Effector memory CD8-positive, alpha-beta T cell (primary cell): ENCODE data around the gene PRDX6.

Experiments
- ATAC-seq: fragments of 150-1000 bp; cut with Tn5 transposase; replicated peaks from 2 replicates; pipeline ENCODE4 v1.10.0; 2021; ENCODE audit warnings: mild to moderate bottlenecking, moderate library complexity
- DNase-seq, 3 experiments: peaks; one replicate each; pipeline ENCODE4 v3.0.0; 2021
- H3K27ac Mint-ChIP-seq, 2 donors: one replicate each; pipeline ENCODE4 v1.8.0; 2022; ENCODE audit warnings: mild to moderate bottlenecking in 2 of 2, mixed read lengths in 2 of 2, moderate library complexity in 2 of 2
- H3K27me3 Mint-ChIP-seq, 2 donors: one replicate each; pipeline ENCODE4 v1.8.0; 2022; ENCODE audit warnings: mixed read lengths in 2 of 2
- H3K36me3 Mint-ChIP-seq: one replicate; pipeline ENCODE4 v1.8.0; 2022; ENCODE audit warnings: mild to moderate bottlenecking, moderate library complexity, mixed read lengths; ENCODE audit not compliant: insufficient read depth
- H3K4me1 Mint-ChIP-seq, 2 donors: one replicate each; pipeline ENCODE4 v1.8.0; 2022; ENCODE audit warnings: low read depth in 2 of 2, mixed read lengths in 2 of 2
- H3K4me3 Mint-ChIP-seq, 2 donors: one replicate each; pipeline ENCODE4 v1.8.0; 2022; ENCODE audit warnings: mild to moderate bottlenecking in 2 of 2, mixed read lengths in 2 of 2, moderate library complexity in 2 of 2
- H3K9me3 Mint-ChIP-seq, 2 donors: one replicate each; pipeline ENCODE4 v1.8.0; 2022; ENCODE audit warnings: mixed read lengths in 2 of 2
- total RNA-seq, 9 experiments: gene quantifications; one replicate each; lab custom pipeline; 2026; lab: John Stamatoyannopoulos, UW

PRDX6 gene
- total RNA-seq = 67.5 to 115 (median 86.4) reads per million in 9 experiments

DNA sequence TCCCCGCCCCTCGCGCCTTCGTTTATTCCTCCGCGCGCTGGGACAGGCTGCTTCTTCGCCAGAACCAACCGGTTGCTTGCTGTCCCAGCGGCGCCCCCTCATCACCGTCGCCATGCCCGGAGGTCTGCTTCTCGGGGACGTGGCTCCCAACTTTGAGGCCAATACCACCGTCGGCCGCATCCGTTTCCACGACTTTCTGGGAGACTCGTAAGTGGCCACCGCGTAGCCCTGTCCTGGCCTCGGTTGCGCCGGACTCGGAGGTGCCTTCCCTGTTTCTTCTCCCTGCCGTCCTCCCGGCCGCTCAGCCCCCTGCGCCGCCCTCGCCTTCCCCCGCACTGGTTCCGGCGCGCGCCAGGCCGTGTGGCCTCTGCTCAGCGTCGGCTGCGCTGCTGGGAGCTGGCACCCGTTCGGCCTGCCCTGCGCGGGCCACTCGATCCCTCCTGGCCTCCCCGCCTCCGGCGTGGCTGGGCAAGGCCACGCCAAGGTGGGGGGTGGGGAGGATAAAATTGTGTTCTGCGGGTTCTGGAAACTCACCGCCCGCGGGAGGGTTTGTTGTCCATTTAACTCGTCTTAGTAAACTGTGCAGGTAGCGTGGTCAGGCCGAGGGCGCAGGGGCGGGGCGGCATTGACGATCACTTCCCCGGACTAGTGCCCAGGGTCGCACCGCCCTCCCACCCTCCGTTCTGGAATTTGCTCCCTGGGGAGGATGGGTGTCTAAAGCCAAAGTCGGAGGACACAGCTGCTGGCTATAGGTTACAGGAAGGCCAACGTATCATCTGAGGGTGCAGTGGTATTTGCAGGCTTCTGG lies at the start of gene PRDX6:
Gene PRDX6 (plus strand): TSS at position 50 of the 808 bp plus-strand sequence. CDS start 63 bp downstream, at position 113.
- Mint-ChIP-seq H3K4me1 (peaks cover 39 to 47% of the 10 kb centered on the region in 2 donors), H3K27me3 (no peaks in the 10 kb centered on the region), H3K4me3 (peak within 1 kb of the TSS; percentile 87 to 89), H3K9me3 (no peaks in the 10 kb centered on the region), H3K27ac (peak within 1 kb of the TSS; percentile 94 to 97), H3K36me3 (peaks cover 43% of the 10 kb centered on the region)
- DNase-seq (peak in 2 of 3 experiments; percentile 75), ATAC-seq (peak; percentile 26)

DNA sequence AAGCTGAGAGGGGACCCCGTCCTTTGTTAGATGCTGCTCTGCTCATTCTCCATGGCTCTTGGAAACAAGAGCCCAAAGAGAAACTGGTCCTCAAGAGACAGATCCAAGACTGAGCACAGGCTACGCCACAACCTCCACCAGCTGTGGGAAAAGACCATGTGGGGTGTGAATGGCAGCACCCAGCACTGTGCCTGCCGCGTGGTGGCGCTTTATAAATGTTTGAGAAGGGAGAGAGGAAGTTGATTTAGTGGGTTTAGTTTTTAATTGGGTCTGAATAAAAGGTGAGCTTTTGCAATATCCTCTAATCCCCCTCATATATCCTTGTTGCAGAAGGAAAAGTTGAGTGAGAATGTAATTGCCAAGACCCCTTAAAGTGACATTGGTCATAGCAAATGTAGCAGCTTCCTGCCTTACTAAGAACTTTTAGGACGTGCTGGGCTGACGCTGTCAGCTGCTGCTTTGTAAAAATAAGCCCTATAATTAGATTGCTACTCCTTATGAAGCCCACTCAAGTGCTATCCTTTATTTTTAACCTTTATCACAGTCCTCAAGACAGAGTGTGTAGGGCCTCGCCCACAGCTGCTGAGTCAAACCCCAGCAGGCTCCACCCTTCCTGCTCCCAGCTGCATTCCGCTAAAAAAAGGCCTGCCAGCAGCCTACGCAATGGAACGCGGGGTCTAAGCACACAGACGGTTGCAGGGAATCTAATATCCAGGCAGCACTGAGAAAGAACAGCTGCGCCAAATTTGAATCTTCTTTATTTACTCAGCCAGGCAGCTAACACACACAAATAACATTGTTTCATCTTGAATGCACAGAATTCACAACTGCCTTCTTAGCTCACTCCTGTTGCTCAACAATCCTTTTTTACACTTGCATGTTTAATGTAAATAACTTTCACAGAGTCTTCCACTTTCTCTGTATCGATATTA lies 47.4 kb upstream of the PRDX6 start:
- DNase-seq = peak; percentile 51 to 70 (median 61)
- H3K36me3 Mint-ChIP-seq = peaks cover 5% of the 10 kb centered on the region
- peak overlapping the region; percentile 21 to 49 for H3K27ac Mint-ChIP-seq
- peaks cover 12 to 18% of the 10 kb centered on the region in 2 donors for H3K4me1 Mint-ChIP-seq
- H3K27me3 Mint-ChIP-seq = no peaks in the 10 kb centered on the region
- H3K4me3 Mint-ChIP-seq = peak overlapping the region; percentile 50 to 70
- peak; percentile 80 for ATAC-seq
- H3K9me3 Mint-ChIP-seq = no peaks in the 10 kb centered on the region

DNA sequence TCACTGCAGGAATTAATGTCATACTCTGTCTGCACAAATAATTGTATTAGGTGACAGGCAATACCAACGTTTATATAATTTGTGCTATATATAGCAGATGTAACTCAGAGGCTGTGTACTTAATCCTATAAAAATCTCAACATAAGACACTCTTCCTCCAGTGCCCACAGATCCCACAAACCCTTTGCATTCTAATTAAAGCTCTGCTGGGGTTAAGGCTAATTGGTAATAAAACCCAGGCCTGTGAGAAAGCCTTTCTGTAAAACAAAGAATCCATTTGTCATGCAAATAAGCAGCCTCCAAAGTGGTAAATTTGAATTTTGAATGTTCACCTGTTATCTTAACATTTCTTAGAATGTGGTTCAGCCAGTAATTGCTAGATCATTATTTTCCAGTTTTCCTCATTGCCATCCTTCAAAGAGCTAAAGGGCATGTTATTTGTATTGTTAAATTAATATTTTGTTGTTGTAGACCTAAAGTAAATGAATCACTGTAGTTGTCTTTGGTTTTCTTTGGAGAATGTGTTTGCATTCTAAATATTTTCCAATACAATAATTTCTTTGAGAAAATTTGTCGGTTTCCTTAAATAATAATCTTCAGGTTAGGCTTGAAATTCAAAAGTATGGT lies 46.3 kb upstream of the PRDX6 start:
- no peak for ATAC-seq
- DNase-seq = no peak
- Mint-ChIP-seq H3K4me3 (peak overlapping the region in 1 of 2 donors; percentile 70), H3K36me3 (peaks cover 5% of the 10 kb centered on the region), H3K27me3 (no peaks in the 10 kb centered on the region), H3K4me1 (peaks cover 12 to 20% of the 10 kb centered on the region in 2 donors), H3K9me3 (no peaks in the 10 kb centered on the region), H3K27ac (no peak overlapping the region)

- peaks cover 12 to 20% of the 10 kb centered on the region in 2 donors for H3K4me1 Mint-ChIP-seq
- no peaks in the 10 kb centered on the region for H3K27me3 Mint-ChIP-seq
- H3K4me3 Mint-ChIP-seq = no peak overlapping the region
- DNase-seq (peak; percentile 87 to 94 (median 91)), ATAC-seq (peak; percentile 82)
- peaks cover 5% of the 10 kb centered on the region for H3K36me3 Mint-ChIP-seq
- no peak overlapping the region for H3K27ac Mint-ChIP-seq
- H3K9me3 Mint-ChIP-seq = no peaks in the 10 kb centered on the region
Measured at GRCh38 chr1:173431304-173432045, 45.7 kb upstream of the PRDX6 start.

GRCh38 chr1:173432331-173432730 lies 44.8 kb upstream of the PRDX6 start:
- Mint-ChIP-seq H3K9me3 (no peaks in the 10 kb centered on the region), H3K36me3 (peaks cover 5% of the 10 kb centered on the region), H3K27me3 (no peaks in the 10 kb centered on the region), H3K4me1 (peaks cover 12 to 20% of the 10 kb centered on the region in 2 donors), H3K27ac (no peak overlapping the region), H3K4me3 (no peak overlapping the region)
- no peak for ATAC-seq
- DNase-seq = no peak

GRCh38 chr1:173433751-173434326 lies 43.3 kb upstream of the PRDX6 start:
- Mint-ChIP-seq H3K9me3 (no peaks in the 10 kb centered on the region), H3K36me3 (peaks cover 7% of the 10 kb centered on the region), H3K27me3 (no peaks in the 10 kb centered on the region), H3K27ac (peak overlapping the region; percentile 32 to 61), H3K4me3 (no peak overlapping the region), H3K4me1 (peaks cover 12 to 20% of the 10 kb centered on the region in 2 donors)
- no peak for DNase-seq
- peak; percentile 52 for ATAC-seq

GRCh38 chr1:173436841-173437428 lies 40.2 kb upstream of the PRDX6 start:
- DNase-seq (no peak), ATAC-seq (no peak)
- no peaks in the 10 kb centered on the region for H3K27me3 Mint-ChIP-seq
- no peak overlapping the region for H3K4me3 Mint-ChIP-seq
- peaks cover 9% of the 10 kb centered on the region for H3K36me3 Mint-ChIP-seq
- H3K27ac Mint-ChIP-seq = no peak overlapping the region
- H3K4me1 Mint-ChIP-seq = peaks cover 1 to 16% of the 10 kb centered on the region in 2 donors
- H3K9me3 Mint-ChIP-seq = no peaks in the 10 kb centered on the region

GRCh38 chr1:173438675-173439074 lies 38.5 kb upstream of the PRDX6 start:
- H3K27me3 Mint-ChIP-seq = no peaks in the 10 kb centered on the region
- ATAC-seq = no peak
- H3K9me3 Mint-ChIP-seq = no peaks in the 10 kb centered on the region
- peak overlapping the region in 1 of 2 donors; percentile 68 for H3K27ac Mint-ChIP-seq
- H3K36me3 Mint-ChIP-seq = peaks cover 13% of the 10 kb centered on the region
- peaks cover 1 to 19% of the 10 kb centered on the region in 2 donors for H3K4me1 Mint-ChIP-seq
- H3K4me3 Mint-ChIP-seq = no peak overlapping the region
- DNase-seq = no peak

DNA sequence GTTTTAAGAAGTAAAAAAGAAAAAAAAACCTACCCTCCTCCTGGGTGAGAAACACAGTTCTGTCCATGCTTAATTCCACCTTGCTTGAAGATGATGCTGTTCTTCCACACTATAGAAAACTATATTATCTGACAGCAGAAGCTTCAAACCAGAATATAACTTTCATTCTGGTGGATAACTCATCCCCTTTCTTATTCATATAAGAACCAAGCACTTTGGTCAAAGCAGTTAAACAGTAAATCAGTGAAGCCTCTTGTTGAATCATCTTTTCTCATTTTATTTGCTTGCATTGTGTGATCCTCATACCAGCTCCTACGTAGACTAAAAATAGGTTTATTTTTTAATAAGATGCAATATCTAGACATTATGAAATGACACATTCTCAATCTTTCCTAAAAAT lies 36.7 kb upstream of the PRDX6 start:
- peaks cover 4 to 20% of the 10 kb centered on the region in 2 donors for H3K4me1 Mint-ChIP-seq
- no peaks in the 10 kb centered on the region for H3K27me3 Mint-ChIP-seq
- DNase-seq (no peak), ATAC-seq (no peak)
- H3K4me3 Mint-ChIP-seq = no peak overlapping the region
- no peak overlapping the region for H3K27ac Mint-ChIP-seq
- H3K36me3 Mint-ChIP-seq = peaks cover 13% of the 10 kb centered on the region
- no peaks in the 10 kb centered on the region for H3K9me3 Mint-ChIP-seq

- peaks cover 13% of the 10 kb centered on the region for H3K36me3 Mint-ChIP-seq
- H3K4me1 Mint-ChIP-seq = peaks cover 7 to 49% of the 10 kb centered on the region in 2 donors
- H3K27ac Mint-ChIP-seq = no peak overlapping the region
- no peaks in the 10 kb centered on the region for H3K9me3 Mint-ChIP-seq
- H3K4me3 Mint-ChIP-seq = no peak overlapping the region
- ATAC-seq (peak; percentile 42), DNase-seq (no peak)
- no peaks in the 10 kb centered on the region for H3K27me3 Mint-ChIP-seq
Measured at GRCh38 chr1:173444757-173445156, 32.4 kb upstream of the PRDX6 start.

DNA sequence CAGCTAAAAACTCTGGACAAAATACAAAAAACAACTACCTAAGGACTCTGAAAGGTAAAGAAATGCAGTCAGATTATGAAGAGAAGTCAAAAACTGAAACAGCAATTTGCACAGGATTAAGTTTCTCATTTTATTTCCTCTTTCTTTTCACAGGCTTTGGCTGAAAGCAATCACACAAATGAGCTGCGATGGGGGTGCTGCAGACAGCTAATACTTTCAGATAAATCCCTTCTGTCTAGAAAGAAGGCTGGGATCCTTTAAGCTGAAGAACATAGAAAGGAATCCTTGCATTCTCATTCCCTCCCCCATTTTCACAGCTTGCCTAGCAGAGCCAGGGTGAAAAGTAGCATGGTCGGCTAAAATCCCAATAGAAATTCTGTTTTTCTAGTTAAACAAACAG lies 32.0 kb upstream of the PRDX6 start:
- DNase-seq = no peak

DNA sequence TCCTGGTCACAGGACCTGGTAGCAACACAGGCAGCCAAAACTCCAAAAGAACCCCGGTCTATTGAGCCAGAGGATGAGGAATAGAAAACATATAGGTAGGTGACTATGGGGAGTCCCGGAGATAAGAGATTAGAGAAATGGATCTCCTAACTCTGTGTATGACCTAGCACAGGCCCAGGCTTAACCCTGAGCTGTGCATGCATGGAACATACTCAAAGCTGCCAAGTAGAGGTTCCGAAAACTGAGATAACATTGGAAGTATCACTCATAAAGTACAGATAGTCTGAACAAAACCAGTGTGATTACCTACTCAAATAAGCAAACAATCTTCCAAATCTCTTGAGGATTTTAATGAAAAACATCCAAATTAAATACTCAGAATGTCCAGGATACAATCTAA lies 31.5 kb upstream of the PRDX6 start:
- DNase-seq (no peak), ATAC-seq (no peak)
- no peaks in the 10 kb centered on the region for H3K27me3 Mint-ChIP-seq
- H3K4me3 Mint-ChIP-seq = no peak overlapping the region
- no peaks in the 10 kb centered on the region for H3K9me3 Mint-ChIP-seq
- H3K36me3 Mint-ChIP-seq = peaks cover 13% of the 10 kb centered on the region
- no peak overlapping the region for H3K27ac Mint-ChIP-seq
- peaks cover 7 to 49% of the 10 kb centered on the region in 2 donors for H3K4me1 Mint-ChIP-seq

More for the DNA sequence above, 32.0 kb upstream of the PRDX6 start:
- H3K27ac Mint-ChIP-seq = no peak overlapping the region
- H3K9me3 Mint-ChIP-seq = no peaks in the 10 kb centered on the region
- peaks cover 13% of the 10 kb centered on the region for H3K36me3 Mint-ChIP-seq
- H3K27me3 Mint-ChIP-seq = no peaks in the 10 kb centered on the region
- no peak for ATAC-seq
- no peak overlapping the region for H3K4me3 Mint-ChIP-seq
- H3K4me1 Mint-ChIP-seq = peaks cover 7 to 49% of the 10 kb centered on the region in 2 donors
